ENCODE measurements around the gene PRKG1.

GRCh38 chr10:52347327-52347667, 1273.0 kb downstream of the PRKG1 start:
- no peak for TF ChIP-seq CTCF (IDR thresholded peaks at IDR 0.05)
- no peak for TF ChIP-seq POLR2A (IDR thresholded peaks at IDR 0.05)

All from Peyer's patch (tissue), 4 donors.